GM21723 (cell line): ENCODE results near the gene SETD3.

Experiments used
- ATAC-seq: cut with Tn5 transposase; IDR thresholded peaks from one replicate; pipeline ENCODE4 v1.9.1; 2021; ENCODE audit warnings: mild to moderate bottlenecking, moderate library complexity; ENCODE audit not compliant: unreplicated experiment

SETD3 gene

GRCh38 chr14:99461411-99462085 lies 19.1 kb downstream of the SETD3 start:
- ATAC-seq = no peak

- ATAC-seq = no peak
Observed at GRCh38 chr14:99460793-99461192, 19.9 kb downstream of the SETD3 start.

- ATAC-seq = no peak
Observed at GRCh38 chr14:99459481-99460100, 21.1 kb downstream of the SETD3 start.

- no peak for ATAC-seq
Observed at GRCh38 chr14:99454246-99454645, 26.4 kb downstream of the SETD3 start.

- no peak for ATAC-seq
Observed at GRCh38 chr14:99452968-99453367, 27.7 kb downstream of the SETD3 start.

GRCh38 chr14:99451234-99451633 lies 29.4 kb downstream of the SETD3 start:
- no peak for ATAC-seq

- no peak for ATAC-seq
Observed at GRCh38 chr14:99450266-99450665, 30.4 kb downstream of the SETD3 start.

GRCh38 chr14:99447739-99448138 lies 32.9 kb downstream of the SETD3 start:
- ATAC-seq = no peak

GRCh38 chr14:99445931-99446330 lies 34.7 kb downstream of the SETD3 start:
- no peak for ATAC-seq

- ATAC-seq = no peak
Observed at GRCh38 chr14:99441918-99442317, 38.7 kb downstream of the SETD3 start.

GRCh38 chr14:99441157-99441870 lies 39.3 kb downstream of the SETD3 start:
- no peak for ATAC-seq

GRCh38 chr14:99440278-99440677 lies 40.4 kb downstream of the SETD3 start:
- no peak for ATAC-seq

GRCh38 chr14:99437706-99438105 lies 43.0 kb downstream of the SETD3 start:
- no peak for ATAC-seq

GRCh38 chr14:99436247-99437180 lies 44.1 kb downstream of the SETD3 start:
- no peak for ATAC-seq

- ATAC-seq = no peak
Observed at GRCh38 chr14:99435327-99435726, 45.3 kb downstream of the SETD3 start.

GRCh38 chr14:99432485-99432884 lies 48.2 kb downstream of the SETD3 start:
- no peak for ATAC-seq

GRCh38 chr14:99431986-99432385 lies 48.7 kb downstream of the SETD3 start:
- no peak for ATAC-seq

- peak; percentile 60 for ATAC-seq
Observed at GRCh38 chr14:99430491-99430890, 50.2 kb downstream of the SETD3 start.

GRCh38 chr14:99427632-99428300 lies 52.9 kb downstream of the SETD3 start:
- ATAC-seq = no peak

- no peak for ATAC-seq
Observed at GRCh38 chr14:99426813-99427346, 53.8 kb downstream of the SETD3 start.
